GM18505 (cell line): Measurements from ENCODE around the gene RNF43.

ENCODE experiments used
- ATAC-seq: cut with Tn5 transposase; IDR thresholded peaks from one replicate; pipeline ENCODE4 v1.9.1; 2021; ENCODE audit not compliant: unreplicated experiment
- POLR2A ChIP-seq: IDR thresholded peaks from 4 replicates; pipeline ENCODE4 v1.6.1; 2011; ENCODE audit warnings: borderline replicate concordance; ENCODE audit not compliant: insufficient read depth, insufficient read length; ENCODE audit errors: extremely low read depth

RNF43 gene

GRCh38 chr17:58417300-58418092 lies at the start of gene RNF43:
TSS of gene RNF43 (minus strand) at chr17:58417534. CDS start at chr17:58415577, 1,957 bp downstream.
- TF ChIP-seq POLR2A, result no peak

DNA sequence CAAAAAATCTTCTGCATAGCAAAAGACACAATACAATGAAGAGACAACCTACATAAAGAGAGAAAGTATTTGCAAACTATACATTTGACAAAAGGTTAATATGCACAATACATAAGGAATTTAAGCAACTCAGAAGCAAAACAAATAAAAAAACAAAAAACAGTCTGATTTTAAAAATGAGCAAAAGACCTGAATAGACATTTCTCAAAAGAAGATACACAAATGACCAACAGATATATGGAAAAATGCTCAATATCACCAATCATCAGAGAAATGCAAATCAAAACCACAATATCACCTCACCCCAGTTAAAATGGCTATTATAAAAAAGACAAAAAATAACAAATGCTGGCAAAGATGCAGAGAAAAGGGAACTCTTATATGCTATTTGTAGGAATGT lies 38.2 kb upstream of the RNF43 start:
- no peak for TF ChIP-seq POLR2A
- no peak for ATAC-seq

More at GRCh38 chr17:58417300-58418092, at the start of gene RNF43:
- peak; percentile 95 for ATAC-seq

GRCh38 chr17:58452738-58453137 lies 35.4 kb upstream of the RNF43 start:
- no peak for TF ChIP-seq POLR2A
- no peak for ATAC-seq

DNA sequence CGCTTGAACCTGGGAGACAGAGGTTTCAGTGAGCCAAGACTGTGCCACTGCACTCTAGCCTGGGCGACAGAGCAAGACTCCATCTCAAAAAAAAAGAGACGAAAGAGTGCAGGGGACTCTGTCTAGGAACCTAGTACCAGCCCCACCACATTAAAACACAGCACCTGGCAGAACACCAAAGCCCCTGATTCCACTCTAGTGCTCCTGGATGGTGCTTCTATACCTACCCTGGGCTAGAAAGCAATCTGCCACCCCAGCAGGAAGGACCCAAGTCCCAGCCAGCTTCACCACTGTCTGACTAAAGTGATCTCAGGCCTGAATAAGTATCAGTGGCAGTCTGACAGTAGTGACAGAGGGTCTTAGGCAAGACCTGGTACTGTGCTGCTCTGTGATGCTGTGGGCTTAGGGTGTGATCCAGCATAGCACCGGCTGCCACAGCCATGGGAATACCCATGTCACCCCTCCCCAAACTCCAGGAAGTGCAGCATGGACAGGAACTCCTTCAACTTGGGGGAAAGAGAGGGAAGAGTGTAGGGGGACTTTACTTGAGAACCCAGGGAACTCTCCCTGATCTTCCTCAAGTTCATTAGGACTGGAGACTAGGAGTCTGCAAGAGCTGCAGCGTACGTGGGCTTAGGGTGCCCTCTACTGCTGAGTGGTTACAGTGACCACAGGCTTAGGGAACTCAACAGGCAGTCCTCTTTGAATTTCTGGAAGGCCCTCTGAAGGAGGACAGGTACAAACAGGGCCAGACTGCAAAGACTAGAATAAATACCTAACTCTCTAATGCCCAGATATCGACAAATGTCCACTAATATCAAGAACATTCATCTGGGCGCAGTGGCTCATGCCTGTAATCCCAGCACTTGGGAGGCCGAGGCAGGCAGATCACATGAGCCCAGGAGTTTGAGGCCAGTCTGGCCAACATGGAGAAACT lies 30.0 kb upstream of the RNF43 start:
- TF ChIP-seq POLR2A, result no peak
- ATAC-seq, result no peak

- ATAC-seq, result no peak
Observed at GRCh38 chr17:58446086-58446485, 28.8 kb upstream of the RNF43 start.

DNA sequence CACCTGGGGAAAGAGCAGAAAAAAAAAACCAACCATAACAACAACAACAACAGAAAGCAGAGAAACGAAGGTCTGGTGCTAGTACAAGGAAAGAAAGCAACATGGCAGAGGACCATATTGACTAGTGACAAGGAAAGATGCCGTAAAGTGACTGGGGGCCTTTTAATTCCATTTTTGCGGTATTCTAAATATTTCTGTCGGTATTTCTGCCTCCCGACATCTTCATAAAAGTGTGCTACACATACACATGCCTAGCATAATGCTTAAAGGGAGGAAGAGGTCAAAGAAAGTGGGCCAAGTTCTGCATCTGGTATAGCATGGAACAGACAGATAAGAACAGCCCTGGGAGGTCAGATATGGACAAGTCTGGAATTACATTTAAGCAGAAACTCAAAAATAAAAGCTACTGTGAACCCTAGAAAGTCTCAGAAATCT lies 19.5 kb upstream of the RNF43 start:
- no peak for TF ChIP-seq POLR2A
- ATAC-seq, result no peak

More at GRCh38 chr17:58446086-58446485, 28.8 kb upstream of the RNF43 start:
- no peak for TF ChIP-seq POLR2A

- ATAC-seq, result no peak
- TF ChIP-seq POLR2A, result no peak
Observed at GRCh38 chr17:58436245-58436644, 18.9 kb upstream of the RNF43 start.

DNA sequence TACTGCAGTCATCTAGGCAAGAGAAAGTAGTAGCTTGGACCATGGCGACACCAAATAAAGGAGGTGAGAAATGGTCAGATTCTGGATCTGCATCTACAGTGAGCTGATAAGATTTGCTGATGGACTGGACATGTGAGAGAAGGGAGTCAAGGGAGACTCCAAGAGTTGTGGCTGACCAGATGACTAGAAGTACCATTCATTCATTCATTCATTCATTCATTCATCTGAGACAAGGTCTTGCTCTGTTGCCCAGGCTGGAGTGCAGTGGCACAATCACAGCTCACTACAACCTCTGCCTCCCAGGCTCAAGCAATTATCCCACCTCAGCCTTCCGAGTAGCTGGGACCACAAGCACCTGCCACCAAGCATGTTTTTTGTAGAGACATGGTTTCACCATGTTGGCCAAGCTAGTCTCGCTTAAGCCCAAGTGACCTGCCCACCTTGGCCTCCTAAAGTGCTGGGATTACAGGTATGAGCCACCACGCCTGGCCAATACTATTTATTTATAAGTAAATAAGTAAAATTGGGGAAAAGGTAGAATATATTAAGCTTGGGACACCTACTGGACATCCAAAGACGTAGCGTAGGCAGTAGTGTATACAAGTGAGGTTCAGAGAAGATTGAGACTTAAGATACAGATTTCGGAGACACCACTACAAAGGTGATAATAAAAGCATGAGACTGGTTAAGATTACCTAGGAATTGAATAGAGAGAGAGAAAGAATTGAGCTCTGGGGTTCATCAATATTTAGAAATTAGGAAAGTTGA lies 15.7 kb upstream of the RNF43 start:
- no peak for TF ChIP-seq POLR2A
- ATAC-seq, result no peak

DNA sequence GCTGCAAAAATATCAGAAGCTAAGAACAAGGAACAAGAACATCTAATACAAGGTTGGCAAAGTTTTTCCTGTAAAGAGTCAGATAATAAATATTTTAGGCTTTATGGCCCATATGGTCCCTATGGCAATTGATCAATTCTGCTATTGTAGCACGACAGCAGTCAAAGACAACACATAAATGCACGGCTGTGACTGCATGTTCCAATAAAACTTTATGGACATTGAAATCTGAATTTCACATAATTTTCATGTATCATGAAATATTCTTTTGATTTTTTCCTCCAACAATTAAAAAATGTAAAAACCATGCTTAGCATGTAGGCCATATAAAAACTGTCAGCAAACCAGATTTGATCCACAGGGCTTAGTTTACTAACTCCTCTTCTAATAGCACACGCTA lies 10.5 kb upstream of the RNF43 start:
- ATAC-seq, result no peak
- TF ChIP-seq POLR2A, result no peak

- ATAC-seq, result no peak
- no peak for TF ChIP-seq POLR2A
Observed at GRCh38 chr17:58421711-58422110, 4.4 kb upstream of the RNF43 start.

DNA sequence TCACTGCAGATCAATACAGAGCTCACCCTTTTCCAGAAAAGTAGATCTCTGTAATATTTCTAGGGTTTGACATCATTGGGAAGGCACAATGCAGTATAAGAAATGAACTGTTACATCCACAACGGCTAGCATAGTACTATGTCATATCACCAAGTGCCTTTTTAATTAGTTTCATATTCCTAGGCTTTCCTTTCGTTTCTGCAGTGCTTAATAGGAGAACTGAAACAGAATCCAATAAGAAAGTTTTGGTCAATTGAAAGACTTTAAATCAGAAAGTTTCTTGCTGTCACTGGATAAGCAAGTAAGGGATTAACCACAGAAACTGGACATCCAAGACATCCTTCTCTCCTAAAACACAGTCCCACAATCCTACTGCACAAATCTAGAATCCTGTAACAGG lies 3.5 kb upstream of the RNF43 start:
- ATAC-seq, result no peak
- TF ChIP-seq POLR2A, result no peak

- TF ChIP-seq POLR2A, result no peak
- no peak for ATAC-seq
Observed at GRCh38 chr17:58416937-58417299, 416 bp downstream of the RNF43 start.

GRCh38 chr17:58416396-58416795 lies 938 bp downstream of the RNF43 start:
- no peak for ATAC-seq
- no peak for TF ChIP-seq POLR2A
